HG03460 (cell line): ENCODE measurements around the gene TAP1.

Experiments
- ATAC-seq: cut with Tn5 transposase; IDR thresholded peaks from one replicate; pipeline ENCODE4 v1.9.1; 2021; ENCODE audit not compliant: unreplicated experiment

TAP1 gene

GRCh38 chr6:32842021-32842650, 11.4 kb downstream of the TAP1 start:
- ATAC-seq, result no peak

GRCh38 chr6:32840604-32841246, 12.8 kb downstream of the TAP1 start:
- no peak for ATAC-seq

GRCh38 chr6:32839356-32839755, 14.1 kb downstream of the TAP1 start:
- ATAC-seq, result no peak

- ATAC-seq, result peak; percentile 68
Observed at GRCh38 chr6:32838114-32838958, 15.2 kb downstream of the TAP1 start, which contains the start of gene TAP2. TAP2 (minus strand) TSS chr6:32838739; CDS start chr6:32838233, 506 bp downstream.

- no peak for ATAC-seq
Observed at GRCh38 chr6:32837651-32838113, 15.8 kb downstream of the TAP1 start.

- no peak for ATAC-seq
Observed at GRCh38 chr6:32836873-32837272, 16.6 kb downstream of the TAP1 start.

GRCh38 chr6:32835167-32835893, 18.2 kb downstream of the TAP1 start:
- ATAC-seq, result no peak

GRCh38 chr6:32833664-32834063, 19.8 kb downstream of the TAP1 start:
- ATAC-seq, result no peak

GRCh38 chr6:32832535-32832934, 21.0 kb downstream of the TAP1 start:
- no peak for ATAC-seq

- ATAC-seq, result no peak
Observed at GRCh38 chr6:32830936-32831335, 22.6 kb downstream of the TAP1 start.

- ATAC-seq, result no peak
Observed at GRCh38 chr6:32830017-32830416, 23.5 kb downstream of the TAP1 start.

- ATAC-seq, result no peak
Observed at GRCh38 chr6:32829495-32829894, 24.0 kb downstream of the TAP1 start.

GRCh38 chr6:32827025-32827424, 26.5 kb downstream of the TAP1 start:
- no peak for ATAC-seq

- no peak for ATAC-seq
Observed at GRCh38 chr6:32825966-32826365, 27.5 kb downstream of the TAP1 start.

- ATAC-seq, result no peak
Observed at GRCh38 chr6:32819729-32820128, 33.8 kb downstream of the TAP1 start.

- no peak for ATAC-seq
Observed at GRCh38 chr6:32818867-32819266, 34.6 kb downstream of the TAP1 start.

GRCh38 chr6:32816746-32817204, 36.7 kb downstream of the TAP1 start, which contains the start of gene HLA-DOB:
HLA-DOB (minus strand) TSS chr6:32817002; CDS start chr6:32816951, 51 bp downstream.
- ATAC-seq, result no peak

- ATAC-seq, result no peak
Observed at GRCh38 chr6:32815996-32816395, 37.5 kb downstream of the TAP1 start.

GRCh38 chr6:32815115-32815514, 38.4 kb downstream of the TAP1 start:
- ATAC-seq, result no peak

GRCh38 chr6:32814145-32814544, 39.4 kb downstream of the TAP1 start:
- ATAC-seq, result no peak

- no peak for ATAC-seq
Observed at GRCh38 chr6:32809171-32809570, 44.3 kb downstream of the TAP1 start.
